HG02610 (cell line): Measurements from ENCODE around the gene TRABD2B.
A peak's percentile ranks its signal among the peaks of the same experiment; 100 is the strongest.

ENCODE experiments used
- ATAC-seq: cut with Tn5 transposase; IDR thresholded peaks from one replicate; pipeline ENCODE4 v1.9.1; 2021; ENCODE audit warnings: mild to moderate bottlenecking, moderate library complexity; ENCODE audit not compliant: unreplicated experiment

TRABD2B gene

GRCh38 chr1:47765236-47765635 is 231.9 kb downstream of the TRABD2B start:
- ATAC-seq: no peak

DNA sequence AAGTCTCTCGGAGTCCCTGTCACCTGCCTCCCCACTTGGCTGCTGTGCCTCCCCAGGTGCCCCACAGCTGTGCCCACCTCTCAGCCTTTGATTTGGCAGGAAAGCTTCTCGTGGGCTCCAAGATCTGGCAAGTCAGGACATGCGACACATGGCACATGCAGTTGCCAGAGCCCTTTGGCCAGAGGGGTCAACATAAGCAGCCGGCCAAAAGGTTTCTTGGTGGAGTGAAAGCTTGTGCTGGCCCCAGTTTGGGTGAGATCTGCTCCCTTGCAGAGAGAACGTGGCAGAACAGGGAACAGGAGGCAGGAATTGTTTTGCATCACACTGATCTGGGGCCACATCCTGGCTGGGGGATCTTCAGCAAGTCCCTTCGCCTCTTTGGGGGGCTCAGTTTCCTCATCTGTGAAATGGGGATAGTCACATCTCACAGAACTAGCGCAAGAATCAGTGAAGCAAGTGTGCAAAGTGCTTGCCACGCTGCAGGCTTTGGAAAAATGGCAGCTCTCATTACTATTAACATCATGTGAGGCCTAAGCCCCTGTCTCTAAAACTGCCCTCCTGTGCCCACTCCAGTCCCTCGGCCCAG is 232.6 kb downstream of the TRABD2B start:
- no peak for ATAC-seq

DNA sequence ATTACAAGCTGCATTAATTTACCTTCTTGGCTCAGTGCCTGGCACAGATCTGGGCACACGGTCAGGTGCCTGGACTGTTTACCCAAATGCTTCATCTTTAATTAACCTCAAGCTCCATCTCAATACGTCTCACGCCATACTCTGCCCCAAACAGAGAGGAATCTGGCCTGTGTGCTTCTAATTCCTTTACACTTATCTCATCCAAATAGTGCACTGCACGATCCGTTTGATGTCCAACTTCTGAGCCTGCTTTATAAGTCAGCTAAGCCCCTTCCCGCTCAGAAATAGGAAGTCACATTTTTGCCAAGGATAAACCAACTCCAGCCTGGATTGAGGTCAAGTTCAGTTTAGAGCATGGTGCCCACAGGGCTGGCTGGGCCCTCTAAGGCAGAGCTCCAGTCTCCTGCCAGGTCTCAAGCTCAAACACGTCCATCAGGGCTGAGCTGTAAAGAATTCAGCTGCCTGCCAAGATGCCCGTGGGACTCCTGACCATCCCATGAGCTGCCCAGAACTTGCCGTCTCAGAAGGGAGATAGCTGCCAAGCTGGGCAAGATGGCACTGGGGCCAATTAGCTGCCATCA is 233.5 kb downstream of the TRABD2B start:
- ATAC-seq: no peak

DNA sequence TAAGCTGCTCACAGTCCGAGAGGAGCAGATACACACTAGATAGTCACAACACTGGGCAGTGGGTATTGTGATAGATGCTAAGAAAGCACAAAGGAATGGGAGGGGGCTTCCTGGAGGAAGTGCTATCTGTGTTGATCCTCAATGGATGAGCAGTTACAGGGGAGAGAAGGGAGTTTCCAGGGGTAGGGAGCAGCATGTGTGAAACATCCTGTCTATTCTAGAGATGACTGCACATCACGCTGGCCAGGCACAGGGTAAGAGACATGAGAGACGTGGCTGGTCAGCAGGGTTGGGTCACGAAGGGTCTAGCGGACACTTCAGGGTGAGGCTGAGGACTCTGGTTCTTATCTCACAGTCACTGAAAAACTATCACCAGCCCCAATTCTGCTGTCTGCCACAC is 235.2 kb downstream of the TRABD2B start:
- no peak for ATAC-seq

GRCh38 chr1:47761201-47761930 is 235.8 kb downstream of the TRABD2B start:
- no peak for ATAC-seq

DNA sequence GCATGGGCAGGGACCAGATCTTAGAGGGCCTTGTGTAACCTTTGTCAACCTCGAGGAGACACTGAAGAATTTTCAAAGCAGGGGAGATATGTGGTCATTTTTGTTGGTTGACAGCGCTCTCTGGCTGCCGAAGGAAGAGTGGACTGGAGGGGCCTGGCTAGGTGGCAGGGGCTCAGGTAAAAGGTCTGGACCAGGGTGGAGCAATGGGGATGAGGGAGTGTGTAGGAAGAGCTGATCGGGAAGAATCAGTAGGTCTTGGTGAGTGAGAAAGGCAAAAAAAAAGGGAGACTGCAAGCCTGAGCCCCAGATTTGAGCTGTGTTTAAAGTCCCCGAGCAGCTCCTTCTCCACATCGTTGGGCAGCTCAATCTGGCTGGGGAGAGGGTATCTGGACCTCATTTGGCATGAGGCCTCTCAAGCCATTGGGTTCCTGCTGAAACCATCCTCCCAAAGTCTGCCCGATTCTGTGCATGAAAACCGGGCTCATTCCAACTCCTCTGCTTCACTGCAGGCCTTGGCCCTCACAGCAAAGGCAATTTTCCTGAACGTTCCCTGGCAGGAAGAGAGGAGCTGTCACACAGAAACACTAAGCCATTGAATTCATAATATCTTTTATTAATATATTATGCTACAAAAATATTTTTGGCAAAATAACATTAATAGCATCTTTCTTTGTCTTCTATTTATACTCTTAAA is 237.1 kb downstream of the TRABD2B start:
- ATAC-seq: no peak

GRCh38 chr1:47759251-47759935 is 237.8 kb downstream of the TRABD2B start:
- no peak for ATAC-seq

DNA sequence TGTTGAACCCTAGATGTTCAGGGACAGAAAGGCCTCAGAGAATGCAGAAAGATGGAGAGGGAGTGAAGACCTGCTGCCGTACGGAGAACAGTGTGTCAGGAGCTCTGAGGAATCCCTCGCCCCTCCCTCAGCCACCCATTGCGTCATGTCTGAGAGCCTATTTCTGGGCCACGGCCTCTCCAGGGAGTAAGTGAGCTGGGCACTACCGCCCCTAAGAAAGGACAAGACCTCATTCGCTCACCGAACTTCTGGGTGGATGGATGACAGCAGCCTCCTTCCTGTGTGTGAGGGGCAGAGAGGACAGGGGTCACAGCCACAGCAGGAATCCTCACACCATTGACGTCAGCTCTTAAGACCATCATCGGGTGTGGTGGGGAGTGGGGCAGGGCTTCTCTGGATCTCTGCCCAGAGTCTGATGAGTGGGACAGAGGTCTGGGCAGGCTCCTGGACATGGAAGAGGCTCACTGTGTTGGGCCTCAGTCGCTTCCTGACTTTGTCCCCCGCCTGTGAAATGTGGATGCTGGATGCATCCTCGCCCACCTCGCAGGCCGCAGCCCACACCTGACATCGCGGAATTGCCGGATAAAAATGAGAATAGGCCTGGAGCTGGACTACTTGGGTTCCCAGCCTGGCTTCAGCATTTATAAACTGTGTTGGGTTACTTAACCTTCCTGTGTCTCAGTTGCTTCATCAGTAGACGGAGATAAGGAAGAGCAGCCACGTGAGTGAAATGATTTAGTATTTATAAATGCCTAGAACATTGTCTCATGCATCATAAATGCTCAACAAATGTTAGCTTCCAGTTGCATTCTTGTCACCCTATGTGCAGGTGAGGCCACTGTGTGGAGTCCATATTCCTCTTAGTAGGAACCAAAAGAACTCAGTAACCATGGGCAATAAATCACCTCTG is 238.6 kb downstream of the TRABD2B start:
- ATAC-seq: no peak

DNA sequence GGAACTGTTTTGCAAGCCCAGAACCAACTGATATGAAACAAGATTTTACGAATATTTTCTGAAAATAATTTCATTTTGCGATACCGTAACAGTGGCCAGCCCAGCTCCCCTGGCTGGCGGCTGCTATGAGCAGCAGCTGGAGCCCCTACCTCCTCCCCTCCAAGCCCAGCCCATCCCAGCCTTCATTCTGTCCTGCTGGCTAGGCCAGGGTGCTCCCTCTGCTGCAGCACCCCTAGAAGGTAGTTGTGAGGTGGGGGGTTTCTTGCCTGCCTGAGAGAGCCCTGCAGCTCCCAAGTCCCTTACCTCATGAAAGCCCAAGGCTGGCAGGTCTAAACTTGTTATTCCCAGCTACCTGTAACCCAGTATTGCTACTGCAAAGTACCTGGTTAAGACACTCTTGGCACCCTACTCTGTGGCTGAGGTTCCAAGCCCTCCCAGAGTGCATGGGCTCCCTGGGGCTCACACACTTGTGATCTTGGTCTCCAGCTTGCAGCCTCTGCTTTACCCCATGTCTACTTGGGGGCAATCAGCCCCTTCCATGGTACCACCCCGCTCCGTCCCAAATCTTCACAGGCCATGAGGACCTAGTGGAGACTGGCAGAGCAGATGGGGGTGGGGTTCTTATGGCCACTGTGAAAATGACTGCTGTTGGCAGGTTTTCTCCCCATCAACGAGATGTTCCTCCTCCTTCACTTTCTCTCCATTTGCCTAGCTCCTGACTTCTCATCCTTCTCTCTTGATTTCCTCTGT is 239.8 kb downstream of the TRABD2B start:
- no peak for ATAC-seq

DNA sequence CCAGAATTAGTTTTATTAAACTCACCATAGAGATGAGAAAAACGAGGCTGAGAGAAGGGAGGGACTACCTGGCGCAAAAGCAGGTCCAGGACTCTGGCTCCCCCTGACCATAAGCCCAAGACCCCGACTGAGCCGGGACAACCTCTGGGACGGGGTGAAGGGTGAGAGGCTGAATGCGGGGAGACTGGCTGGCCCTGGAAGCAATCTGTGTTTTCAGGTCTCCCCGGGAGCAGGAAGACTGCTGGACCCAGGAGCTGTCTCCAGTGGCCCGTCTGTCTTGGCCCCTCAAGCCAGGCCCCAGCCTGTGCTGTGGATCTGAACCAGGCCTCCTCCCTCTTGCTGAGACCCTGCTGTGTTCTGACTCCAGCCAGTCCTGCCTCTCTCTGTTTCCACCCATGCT is 240.8 kb downstream of the TRABD2B start:
- no peak for ATAC-seq

DNA sequence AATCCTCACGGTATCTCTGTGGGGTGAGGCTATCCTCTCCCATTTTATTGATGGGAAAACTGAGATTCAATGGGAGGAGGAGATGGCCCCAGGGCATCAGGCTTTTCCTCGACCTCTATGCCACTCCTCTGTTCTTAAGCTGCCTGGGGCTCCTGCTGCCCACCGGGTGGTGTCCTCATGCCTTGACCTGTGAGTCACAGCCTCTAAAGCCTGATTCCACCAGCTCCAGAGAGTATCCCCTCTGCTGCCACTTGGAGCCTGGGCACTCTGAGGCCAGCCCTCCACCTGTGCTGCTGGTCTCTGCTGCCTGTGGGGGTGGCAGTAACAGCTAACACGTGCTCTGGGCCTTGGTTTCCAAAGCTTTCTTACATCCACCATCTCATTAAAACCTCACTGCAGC is 241.2 kb downstream of the TRABD2B start:
- ATAC-seq: no peak

DNA sequence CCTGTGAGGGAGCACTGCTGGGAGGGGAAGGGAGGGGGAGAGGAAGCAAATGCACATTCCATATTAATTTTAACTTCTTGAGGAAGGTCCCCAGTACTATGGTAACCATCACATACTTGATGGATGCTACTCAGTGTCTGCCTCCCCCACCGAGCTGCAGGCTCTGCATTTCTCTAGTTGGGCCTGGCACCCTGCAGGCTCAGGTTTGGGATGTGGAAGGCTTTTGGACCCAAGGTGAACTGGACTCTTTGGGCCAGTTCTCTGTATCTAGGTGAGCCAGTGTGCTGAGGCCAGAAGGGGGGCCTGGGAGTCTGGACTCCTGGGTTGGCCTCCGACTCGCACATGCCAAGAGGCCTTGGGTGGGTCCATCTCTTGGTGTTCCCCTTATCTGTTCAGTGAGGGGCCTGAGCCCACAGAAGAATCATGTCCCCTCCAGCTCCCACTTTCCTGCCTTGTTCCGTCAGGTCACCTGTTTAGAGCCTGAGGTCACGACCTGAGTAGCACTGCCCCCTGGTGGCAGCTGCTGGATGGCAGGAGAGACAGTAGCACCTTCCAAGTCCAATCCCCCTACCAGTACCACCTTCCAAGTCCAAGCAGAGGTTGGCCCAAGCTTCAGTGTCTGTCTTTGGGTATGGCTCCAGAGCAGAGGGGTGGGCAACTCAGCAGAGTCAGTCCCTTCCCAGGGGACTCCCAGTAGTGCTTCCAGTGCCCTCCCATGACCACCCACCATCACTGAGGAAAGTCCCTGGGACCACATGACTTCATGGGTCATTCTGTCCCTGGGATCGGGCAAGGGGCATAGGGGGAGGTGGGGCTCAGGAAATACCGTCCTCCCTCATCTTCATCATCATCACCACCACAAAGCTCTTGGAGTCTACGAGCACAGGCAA is 241.8 kb downstream of the TRABD2B start:
- peak; percentile 53 for ATAC-seq

DNA sequence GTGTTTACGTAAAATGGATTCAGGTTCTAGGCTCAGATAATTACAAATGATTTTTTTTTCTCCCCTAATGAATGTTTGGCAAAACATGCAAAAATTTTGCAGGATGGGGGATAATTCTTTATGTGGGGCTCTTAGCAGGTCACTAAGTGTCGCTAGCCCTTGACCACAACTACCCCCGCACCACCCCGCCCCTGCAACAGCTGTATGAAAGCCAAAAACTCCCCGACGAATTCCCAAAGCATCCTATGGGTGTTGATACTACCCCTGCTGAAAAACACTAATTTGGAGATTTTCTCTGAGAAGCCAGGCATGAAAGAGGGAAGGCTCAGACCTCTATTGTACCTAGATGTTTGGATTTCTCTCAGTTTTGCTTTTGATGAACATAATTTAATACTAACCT is 243.0 kb downstream of the TRABD2B start:
- ATAC-seq: no peak

DNA sequence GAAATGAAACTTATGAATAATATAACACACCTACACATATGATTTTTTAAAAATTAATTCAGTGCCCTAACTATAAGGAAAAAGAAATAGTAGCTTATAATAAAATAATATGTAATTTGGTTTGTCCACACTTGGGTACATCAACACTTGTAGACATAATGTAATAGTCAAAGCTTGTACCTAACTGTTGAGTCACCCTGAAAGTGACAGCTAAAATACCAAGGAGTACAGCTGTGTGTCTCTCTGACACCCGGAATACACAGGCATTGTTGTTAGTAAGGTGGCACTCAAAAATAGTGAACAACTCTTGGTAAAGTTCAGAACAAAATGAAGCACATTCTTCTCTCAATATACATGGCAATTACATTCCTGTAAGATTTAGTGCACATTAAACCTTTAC is 243.4 kb downstream of the TRABD2B start:
- ATAC-seq: peak; percentile 60

- no peak for ATAC-seq
These were observed 244.6 kb downstream of the TRABD2B start for GRCh38 chr1:47752559-47752958.

GRCh38 chr1:47751996-47752451 is 245.2 kb downstream of the TRABD2B start:
- no peak for ATAC-seq

- no peak for ATAC-seq
These were observed 246.0 kb downstream of the TRABD2B start for GRCh38 chr1:47751193-47751592.
